Fibroblast of skin of left quadriceps (primary cell): Measurements from ENCODE around the gene TPK1.
A peak's percentile ranks its signal among the peaks of the same experiment; 100 is the strongest.

Experiments
- DNase-seq, 2 experiments: peaks; one replicate each; pipeline ENCODE4 v3.0.0-alpha.2; 2013; ENCODE audit warnings: low read depth in 2 of 2

Gene TPK1

DNA sequence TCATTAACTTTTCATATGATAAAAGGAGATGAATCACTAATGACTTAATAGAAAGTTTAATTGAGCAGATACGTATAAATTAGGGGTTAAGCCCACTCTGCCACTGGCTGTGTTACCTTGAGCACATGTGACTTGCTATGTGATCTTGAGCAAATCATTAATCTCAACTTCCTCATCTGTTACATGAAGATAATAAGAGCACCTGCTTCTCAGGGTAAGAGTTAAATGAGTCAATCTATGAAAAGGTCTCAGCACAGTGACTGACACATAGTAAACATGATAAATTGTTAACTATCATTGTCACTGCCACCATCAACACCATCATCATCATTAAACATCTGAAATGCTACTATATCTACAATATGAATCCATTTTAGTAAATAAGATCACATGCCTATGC is 110.8 kb downstream of the TPK1 start:
- no peak for DNase-seq

DNA sequence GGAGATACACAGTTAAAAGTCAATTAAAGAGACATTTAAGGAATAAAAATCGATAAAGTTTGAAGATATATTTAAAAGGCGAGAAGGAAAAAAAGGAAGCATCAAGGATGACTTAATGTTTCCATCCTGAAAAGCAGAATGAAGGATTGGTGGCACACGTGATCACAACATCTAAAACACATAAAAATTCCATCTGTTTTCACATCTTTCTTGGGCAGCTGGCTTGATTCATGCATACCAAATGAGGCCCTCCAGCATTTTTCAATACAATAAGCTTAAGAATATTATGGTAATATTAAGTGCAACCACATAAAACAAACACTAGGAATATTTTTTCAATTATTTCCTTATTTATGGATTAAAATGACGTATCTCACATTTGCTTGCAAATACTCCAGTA is 112.6 kb downstream of the TPK1 start:
- DNase-seq = peak in 1 of 2 experiments; percentile 11

DNA sequence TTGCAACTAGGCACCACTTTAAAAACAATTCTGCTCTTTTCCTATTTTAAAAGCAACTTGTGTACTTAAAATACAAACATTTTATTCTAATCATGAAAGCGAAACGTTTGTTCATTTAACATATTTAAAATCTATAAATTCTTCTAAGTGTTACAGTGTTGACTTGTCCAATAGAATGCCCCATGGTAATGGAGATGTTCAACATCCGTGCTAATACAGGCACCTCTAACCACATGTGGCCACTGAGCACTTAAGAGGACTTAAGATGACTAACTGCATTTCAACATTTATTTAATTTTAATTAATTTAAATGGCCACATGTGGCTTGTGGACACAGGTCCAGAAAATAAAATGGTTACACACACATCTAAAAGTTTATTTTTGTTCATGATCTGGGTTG is 115.1 kb downstream of the TPK1 start:
- DNase-seq = no peak

DNA sequence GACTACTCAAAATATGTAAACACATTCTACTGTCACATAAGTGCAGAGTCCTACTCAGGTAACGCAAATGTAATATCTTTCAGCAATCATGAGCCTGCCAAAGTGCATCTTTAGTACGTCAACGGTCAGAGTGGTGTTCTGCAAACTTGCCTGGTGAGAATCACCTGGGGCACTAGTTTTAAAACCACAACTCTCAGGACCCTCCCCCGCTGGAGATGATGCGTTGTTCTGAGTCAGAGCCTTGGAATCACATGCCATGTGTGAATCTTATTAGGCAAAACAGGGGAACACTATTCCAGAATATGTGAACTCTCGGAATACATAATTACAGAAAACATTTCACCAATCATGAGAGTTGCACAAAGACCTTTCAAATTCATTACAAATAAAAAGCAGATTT is 115.7 kb downstream of the TPK1 start:
- peak; percentile 42 to 43 for DNase-seq

DNA sequence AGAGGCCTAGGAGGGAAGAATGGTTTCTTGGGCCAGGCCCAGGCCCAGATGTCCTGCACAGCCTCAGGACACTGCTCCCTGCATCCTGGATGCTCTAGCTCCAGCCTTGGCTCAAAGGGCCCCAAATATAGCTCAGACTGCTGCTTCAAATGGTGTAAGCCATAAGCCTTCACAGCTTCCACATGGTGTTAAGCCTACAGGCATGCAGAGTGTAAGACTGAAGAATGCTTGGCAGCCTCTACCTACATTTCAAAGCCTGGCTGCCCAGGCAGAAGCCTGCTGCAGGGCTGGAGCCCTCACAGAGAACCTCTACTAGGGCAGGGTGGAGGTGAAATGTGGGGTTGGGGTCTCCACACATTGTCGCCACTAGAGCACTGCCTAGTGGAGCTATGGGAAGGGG is 118.1 kb downstream of the TPK1 start:
- DNase-seq = no peak

DNA sequence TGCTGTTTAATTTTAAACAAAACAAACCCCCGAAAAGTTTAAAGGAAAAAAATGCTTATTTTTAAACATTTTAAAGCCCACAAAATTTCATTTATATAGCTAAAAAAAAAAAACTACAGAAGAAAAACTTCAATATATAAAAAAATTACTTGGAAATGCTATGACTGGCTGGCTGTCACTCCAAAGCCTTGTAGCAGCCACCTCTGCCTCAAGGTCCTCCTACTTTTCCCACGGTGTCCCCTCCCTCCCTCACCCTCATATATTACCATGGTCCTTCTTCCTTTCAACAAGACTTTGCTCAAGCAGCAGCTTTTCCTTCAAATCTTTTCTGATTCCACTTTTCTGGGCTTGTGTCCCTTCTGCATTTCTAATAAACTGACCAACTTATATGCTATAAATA is 122.0 kb downstream of the TPK1 start:
- DNase-seq = no peak

DNA sequence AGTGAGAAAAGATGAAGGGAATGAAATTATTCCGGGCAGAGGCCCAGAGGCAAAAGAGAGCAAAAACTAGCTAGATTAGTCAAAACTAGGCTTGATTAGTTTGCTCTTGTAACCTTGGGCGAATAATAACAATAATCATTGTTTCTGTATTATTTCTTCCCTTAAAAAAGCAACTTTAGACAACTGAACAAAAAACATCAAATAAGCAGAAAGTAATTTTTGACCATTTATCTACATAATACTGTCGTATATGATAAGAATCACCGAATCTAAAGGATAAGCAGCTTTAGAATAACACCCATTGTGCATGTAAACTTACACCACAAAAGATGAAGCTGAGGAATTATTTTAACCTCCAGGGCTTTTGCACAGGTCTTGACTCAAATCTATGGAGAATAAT is 125.1 kb downstream of the TPK1 start:
- no peak for DNase-seq

DNA sequence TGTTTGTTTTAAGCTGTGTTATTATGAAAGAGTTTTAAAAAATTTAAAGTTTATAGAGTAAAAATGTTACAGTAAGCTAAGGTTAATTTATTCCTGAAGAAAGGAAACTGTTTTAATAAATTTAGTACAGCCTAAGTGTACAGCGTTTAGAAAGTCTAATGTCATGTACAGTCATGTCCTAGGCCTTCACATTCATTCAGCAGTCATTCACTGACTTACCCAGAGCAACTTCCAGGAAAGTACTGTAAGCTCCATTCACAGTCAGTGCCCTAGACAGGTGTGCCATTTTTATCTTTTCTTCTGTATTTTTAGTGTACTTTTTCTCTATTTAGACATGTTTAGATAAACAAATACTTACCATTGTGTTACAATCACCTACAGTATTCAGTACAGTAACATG is 126.8 kb downstream of the TPK1 start:
- DNase-seq = no peak

DNA sequence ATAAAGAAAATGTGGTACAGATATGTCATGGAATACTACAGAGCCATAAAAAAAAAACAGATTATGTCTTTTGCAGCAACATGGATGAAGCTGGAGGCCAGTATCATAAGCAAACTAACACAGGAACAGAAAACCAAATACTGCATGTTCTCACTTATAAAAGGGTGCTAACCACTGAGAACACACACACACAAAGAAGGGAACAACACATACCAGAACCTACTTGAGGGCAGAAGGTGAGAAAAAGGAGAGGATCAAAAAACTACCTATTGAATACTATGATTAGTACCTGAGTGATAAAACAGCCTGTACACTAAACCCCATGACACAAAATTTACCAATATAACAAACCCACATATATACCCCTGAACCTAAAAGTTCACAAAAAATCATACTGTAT is 144.6 kb downstream of the TPK1 start:
- DNase-seq = no peak

DNA sequence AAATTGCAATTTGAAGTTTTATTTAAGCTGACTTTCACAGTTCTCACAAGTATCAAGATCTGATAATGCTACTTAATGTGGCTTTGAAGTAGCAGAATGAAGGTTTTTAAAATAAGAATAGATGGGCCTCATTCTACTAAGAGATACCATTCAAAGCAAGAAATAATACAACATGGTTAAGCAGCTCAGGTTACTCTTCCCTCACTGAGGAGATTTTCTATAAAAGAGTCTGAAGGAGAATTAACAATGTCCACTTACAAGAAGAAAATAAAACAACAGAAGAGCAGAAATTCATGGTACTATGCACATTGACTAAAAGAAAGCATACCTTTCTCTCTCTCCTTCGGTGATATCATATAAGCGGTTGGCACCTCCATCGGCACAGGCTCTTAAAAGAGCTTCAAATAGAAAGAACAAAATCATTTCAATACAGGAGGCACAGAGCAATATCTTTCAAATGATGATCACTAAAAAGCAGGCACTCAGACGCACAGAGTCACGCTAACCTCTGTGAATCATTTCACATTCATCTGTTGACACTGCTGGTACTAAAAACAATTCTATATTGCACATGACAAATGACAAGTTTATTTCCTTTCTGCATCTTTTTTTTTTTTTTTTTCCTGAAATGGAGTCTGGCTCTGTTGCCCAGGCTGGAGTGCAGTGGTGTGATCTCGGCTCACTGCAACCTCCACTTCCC is 153.1 kb downstream of the TPK1 start:
- DNase-seq = no peak

DNA sequence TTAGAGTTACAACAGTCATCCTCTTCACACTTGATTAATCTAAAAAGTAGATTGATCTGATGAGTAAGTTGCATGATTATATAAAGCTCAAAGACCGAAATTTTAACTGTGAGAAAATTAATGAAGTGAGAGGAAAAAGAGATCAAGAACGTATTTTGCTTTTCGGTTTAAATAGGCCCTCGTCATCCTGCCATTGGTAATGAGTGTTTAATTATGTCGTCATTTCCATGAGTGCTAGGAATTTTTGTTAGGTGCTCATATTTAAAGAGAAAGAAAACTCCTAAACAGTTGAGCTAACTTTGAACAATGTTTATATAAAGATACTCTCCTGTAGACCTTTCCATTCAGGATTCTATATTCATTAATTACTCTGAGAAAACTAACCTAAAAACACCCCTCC is 159.4 kb downstream of the TPK1 start:
- DNase-seq = no peak

DNA sequence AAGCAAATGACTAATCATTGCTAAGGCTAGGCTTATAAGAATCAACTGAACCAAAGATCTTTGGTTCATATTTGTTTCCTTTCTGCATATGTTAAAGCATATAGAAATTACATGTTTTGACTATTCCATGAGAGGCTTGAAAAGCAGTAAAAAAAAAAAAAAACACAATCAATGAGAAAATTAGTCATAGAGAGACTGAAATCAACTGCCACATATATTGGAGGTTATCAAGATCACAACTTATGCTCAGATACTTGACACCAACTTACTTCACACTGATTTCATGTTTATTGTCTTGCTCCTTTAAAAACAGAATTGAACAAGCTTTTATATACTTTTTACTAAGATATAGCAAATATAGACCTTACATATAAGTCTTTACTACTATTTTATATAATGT is 161.3 kb downstream of the TPK1 start:
- DNase-seq = no peak

DNA sequence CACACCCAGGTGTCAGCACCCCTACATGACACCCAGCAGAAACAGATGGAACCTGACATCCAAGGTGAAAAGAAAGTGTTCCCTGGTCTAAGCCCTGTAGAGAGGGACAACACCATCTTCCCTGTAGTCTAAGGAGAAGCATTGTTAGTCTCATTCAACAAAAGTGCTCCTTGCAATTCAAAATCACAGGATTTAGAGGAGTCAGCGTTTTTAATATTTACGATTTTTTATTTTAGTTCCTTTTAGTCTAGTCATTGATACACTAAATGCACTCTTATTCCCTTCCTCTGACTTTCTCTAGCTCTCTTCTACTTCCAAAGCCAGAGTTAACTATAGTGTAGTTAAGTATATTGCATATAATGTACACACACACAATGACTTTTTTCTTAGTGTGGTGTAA is 163.0 kb downstream of the TPK1 start:
- DNase-seq = no peak

DNA sequence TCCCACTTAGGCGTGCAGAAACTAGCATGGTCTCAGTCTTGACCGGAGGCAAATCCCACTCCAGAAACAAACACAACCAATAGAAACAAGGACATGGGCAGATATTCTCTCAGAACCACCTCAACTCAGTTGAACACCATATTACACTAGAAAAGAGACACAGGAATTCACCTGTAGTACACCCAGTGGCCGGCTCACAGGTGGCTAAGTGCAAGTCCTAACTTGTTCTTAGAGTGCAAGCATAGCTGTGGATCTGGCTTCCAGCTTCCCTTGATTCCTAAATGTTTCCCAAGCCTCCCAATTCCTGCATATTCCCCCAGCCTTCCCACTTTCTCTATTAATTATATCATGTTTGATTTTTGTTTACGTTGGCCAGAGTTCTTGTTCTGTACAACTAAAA is 164.4 kb downstream of the TPK1 start:
- DNase-seq = no peak

DNA sequence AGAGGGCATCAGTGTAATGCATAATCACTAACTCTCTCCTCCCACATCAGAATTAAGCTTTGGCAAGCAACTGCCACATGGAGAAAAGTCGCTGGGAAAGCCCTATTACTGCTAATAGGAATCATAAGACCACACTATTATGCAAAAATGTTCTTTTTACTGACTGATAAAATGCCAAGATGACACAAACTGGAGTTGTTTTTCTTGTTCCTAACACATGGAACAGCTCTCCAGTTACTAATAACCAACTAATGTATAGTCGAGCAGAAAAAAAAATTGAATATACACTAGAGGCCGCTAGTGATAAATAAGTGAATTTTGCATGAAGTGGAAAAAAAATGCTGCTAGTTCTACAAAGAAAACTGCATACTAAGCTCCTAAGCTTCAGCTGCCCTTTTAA is 165.6 kb downstream of the TPK1 start:
- DNase-seq = no peak

DNA sequence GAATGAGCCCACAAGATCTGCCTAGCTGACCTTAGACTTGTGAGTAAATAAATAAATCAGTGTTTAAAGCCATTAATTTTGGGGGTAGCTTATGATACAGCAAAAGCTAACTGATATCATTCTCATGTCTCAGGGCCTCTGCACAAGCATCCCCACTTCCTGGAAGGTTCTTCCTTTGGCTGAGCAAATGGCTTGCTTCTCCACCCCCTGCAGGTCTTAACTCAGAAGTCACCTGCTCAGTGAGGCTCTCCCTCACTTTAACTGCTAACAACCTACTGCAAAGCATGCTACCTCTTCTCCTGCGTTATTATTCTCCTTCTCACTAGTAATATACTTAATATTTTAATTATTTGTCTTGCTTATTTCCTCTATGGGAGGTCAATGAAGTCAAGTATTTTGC is 167.3 kb downstream of the TPK1 start:
- no peak for DNase-seq

DNA sequence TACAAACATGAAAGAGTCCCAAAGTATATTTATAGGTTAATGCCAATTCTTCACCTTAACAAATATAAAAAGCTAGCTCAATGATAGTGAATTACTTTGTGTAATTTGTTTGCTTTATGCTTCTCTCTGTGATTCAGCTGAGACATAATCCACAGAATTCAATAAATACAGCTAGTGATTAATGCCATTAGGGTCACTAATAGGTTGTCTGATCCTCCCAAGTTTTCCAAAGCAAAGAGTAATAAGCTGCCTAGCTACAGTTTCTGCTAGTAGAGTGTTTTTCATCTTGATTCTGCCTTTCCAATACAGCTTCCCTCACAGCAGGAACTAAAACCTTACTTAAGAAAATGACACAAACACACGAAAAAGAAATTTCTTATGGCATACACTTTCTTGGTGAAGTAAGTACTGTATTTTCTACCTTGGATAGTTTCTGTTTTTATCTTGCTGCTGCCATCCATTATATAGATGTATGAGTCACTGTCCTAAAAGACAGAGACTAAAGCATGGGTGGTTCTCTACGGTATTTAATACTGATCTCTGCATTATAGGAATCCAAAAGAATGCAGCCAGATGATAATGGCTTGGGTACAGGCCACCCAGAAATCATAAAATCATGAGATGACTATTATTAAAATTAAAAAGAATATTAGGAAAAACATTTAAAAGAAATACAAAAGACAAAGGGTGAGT is 170.0 kb downstream of the TPK1 start:
- DNase-seq = no peak

DNA sequence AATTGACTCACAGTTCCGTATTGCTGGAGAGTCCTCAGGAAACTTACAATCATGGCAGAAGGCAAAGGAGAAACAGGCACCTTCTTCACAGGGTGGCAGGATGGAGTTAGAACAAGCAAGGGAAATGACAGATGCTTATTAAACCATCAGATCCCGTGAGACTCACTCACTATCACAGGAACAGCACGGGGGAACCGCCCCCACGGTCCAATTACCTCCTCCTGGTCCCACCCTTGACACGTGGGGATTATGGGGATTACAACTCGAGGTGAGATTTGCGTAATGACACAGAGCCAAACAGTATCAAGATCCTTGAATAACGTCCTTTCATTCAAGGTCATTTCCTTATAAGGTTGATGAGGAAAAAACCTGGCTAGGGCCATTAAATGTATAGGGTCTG is 176.6 kb downstream of the TPK1 start:
- no peak for DNase-seq

DNA sequence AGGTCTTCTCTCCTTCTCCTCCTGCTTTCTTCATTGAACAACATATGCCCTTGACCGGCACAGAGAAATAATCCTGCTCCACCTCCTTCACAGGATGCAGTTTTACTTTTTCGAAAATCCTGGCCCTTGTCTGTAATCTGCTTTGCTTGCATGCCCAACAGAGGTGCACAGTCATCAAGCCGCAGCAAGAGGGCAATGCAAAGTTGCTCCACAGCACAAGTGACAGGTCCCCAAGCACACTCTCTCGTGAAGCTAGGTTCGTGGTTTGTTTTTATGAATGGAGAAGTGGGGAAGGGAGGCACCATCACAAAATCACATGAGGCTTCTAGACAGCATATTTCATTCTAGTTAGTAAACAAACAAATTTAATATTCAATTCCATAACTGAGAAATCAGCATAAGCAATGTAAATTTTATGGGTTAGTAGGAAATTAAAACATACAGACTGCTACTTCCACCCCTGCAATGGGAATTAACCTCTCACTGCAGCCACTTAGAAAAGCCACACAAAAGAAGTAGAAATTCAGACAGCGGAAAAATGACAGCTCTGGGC is 178.8 kb downstream of the TPK1 start:
- no peak for DNase-seq

DNA sequence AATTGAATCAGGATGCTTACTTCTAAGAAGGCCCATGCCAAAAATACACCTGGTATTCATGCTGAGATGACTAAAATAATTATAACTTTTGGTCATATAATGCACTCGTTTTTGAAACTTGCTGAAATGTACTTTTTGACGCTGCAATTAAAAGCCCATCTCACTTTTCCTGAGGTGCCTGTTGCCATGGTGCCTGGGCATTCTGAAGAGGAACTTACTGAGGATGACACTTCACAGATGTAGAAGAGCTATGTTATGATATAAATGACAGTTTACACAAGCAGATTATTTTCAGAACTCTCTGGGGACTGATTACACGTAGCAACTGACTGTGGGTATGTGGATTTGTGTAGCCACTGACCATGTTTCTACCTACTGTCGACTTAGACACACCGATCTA is 182.4 kb downstream of the TPK1 start:
- DNase-seq = no peak

DNA sequence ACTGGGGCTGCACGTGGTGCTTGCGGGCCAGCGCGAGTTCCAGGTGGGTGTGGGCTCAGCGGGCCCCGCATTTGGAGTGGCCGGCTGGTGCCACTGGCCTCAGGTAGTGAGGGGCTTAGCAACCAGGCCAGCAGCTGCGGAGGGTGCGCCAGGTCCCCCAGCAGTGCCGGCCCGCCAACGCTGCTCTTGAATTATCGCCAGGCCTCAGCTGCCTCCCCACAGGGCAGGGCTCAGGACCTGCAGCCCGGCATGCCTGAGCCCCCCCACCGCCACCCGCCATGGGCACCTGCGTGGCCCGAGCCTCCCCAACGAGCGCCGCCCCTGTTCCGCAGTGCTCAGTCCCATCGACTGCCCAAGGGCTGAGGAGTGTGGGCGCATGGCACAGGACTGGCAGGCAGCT is 185.4 kb downstream of the TPK1 start:
- no peak for DNase-seq

DNA sequence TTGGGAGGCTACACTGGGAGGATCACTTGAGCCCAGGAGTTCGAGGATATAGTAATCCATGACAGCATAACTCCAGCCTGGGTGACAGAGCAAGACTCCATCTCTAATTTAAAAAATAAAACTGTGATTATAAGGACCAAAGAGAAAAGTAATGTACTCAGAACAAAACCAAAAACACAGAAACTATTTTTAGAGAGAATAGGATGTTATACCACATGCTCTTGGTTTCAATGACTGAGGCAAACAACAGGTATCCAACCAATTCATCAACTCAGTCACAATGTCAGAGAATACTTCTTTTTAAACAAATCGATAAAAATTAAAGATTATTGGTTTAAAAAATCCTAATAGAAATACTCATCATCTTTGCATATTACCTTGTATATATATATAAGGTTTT is 186.7 kb downstream of the TPK1 start:
- DNase-seq = no peak

DNA sequence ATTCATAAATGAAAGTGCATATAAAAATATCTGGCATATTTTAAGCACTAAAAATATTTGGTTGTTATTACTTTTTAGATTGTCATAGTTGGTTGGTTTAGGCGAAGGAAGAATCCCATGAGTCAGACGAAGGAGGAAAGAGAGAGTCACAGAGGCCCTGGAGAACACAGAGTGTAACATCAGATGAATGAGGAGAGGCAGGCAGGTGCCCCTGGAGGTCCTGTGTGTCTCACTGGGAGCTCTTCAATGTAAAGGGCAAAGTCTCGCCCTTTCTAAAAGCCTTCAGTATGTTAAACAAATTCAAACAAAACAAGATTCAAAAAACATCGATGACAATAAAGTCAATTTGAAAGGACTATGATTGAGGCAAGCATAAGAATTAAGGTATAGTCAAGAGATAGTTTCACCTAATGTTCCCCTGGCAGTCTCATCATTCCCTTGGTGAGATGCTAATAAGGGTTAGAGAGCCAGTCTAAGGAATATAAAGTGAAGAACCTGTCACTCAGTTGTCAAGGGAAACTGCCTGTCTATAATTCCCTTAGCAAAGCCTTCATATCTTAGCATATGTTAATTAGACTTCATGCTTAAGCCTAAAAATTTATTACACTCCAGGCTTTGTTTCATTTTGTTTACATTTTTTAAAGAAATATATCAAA is 194.3 kb downstream of the TPK1 start:
- DNase-seq = no peak
